Measurements from ENCODE around the gene UBLCP1. TPM values are rescaled to one million over a fixed set of nuclear protein-coding genes. Genes with fewer than 3 reads are reported as not detected.
"Not testable (repeated sequence)": the region's sequence is repeated elsewhere in the genome, so short reads cannot be mapped to it uniquely, and the experiment has no call there.

The UBLCP1 gene
- total RNA-seq, 2 experiments from 2014 or later = 16.5 to 19.0 TPM

GRCh38 chr5:159226451-159226850 lies 36.6 kb upstream of the UBLCP1 start:
- Mint-ChIP-seq H3K4me1 (ENCODE audit: low read depth) (no peaks in the 10 kb centered on the region), H3K4me3 (no peak overlapping the region), H3K36me3 (ENCODE audit: low read depth) (no peaks in the 10 kb centered on the region), H3K9me3 (no peaks in the 10 kb centered on the region), H3K27ac (no peak overlapping the region), H3K27me3 (no peaks in the 10 kb centered on the region)
- H3K27me3 ChIP-seq (ENCODE audit: control insufficient read depth in 1 of 2, insufficient read depth in 2 of 2, low read length in 2 of 2) = no peaks in the 10 kb centered on the region
- H3K27ac ChIP-seq (ENCODE audit: low read depth in 1 of 2, low read length in 2 of 2) = no peak overlapping the region
- H3K36me3 ChIP-seq (ENCODE audit: insufficient read depth, low read length) = no peaks in the 10 kb centered on the region
- DNase-seq (no peak), ATAC-seq (ENCODE audit: poor library complexity) (no peak)
- no peaks in the 10 kb centered on the region for H3K4me1 ChIP-seq (ENCODE audit: insufficient read depth, low read length)
- POLR2A ChIA-PET = interaction anchor here (1.7 kb wide), 1 partner anchor 36 kb away, joined by 7 read pairs; the partner anchor contains the start of gene UBLCP1
- CTCF ChIA-PET = no interaction called here
- no peak overlapping the region for H3K4me3 ChIP-seq (ENCODE audit: low read length)
- intact Hi-C loops (cut with DNase I, micrococcal nuclease) = no loop called here
- no peaks in the 10 kb centered on the region for H3K9me3 ChIP-seq (ENCODE audit: control insufficient read depth in 1 of 2, insufficient read depth in 1 of 2, low read length in 2 of 2)
- no peak for TF ChIP-seq CTCF (IDR thresholded peaks at IDR 0.05)

- no peaks in the 10 kb centered on the region for H3K4me1 ChIP-seq (ENCODE audit: insufficient read depth, low read length)
- TF ChIP-seq CTCF (IDR thresholded peaks at IDR 0.05) = no peak
- ATAC-seq (ENCODE audit: poor library complexity) (no peak), DNase-seq (no peak)
- Mint-ChIP-seq H3K27me3 (no peaks in the 10 kb centered on the region), H3K9me3 (no peaks in the 10 kb centered on the region), H3K27ac (no peak overlapping the region), H3K4me1 (ENCODE audit: low read depth) (no peaks in the 10 kb centered on the region), H3K36me3 (ENCODE audit: low read depth) (no peaks in the 10 kb centered on the region), H3K4me3 (no peak overlapping the region)
- no peak overlapping the region for H3K27ac ChIP-seq (ENCODE audit: low read depth in 1 of 2, low read length in 2 of 2)
- no peaks in the 10 kb centered on the region for H3K27me3 ChIP-seq (ENCODE audit: control insufficient read depth in 1 of 2, insufficient read depth in 2 of 2, low read length in 2 of 2)
- CTCF ChIA-PET = no interaction called here
- POLR2A ChIA-PET = no interaction called here
- intact Hi-C loops (cut with DNase I, micrococcal nuclease) = no loop called here
- no peaks in the 10 kb centered on the region for H3K36me3 ChIP-seq (ENCODE audit: insufficient read depth, low read length)
- no peaks in the 10 kb centered on the region for H3K9me3 ChIP-seq (ENCODE audit: control insufficient read depth in 1 of 2, insufficient read depth in 1 of 2, low read length in 2 of 2)
- no peak overlapping the region for H3K4me3 ChIP-seq (ENCODE audit: low read length)
These were observed 35.6 kb upstream of the UBLCP1 start for GRCh38 chr5:159227452-159227851.

- ATAC-seq (ENCODE audit: poor library complexity); CTCF ChIA-PET; H3K36me3 Mint-ChIP-seq (ENCODE audit: low read depth): not testable (repeated sequence)
These were observed 35.0 kb upstream of the UBLCP1 start for GRCh38 chr5:159228097-159228496.

GRCh38 chr5:159230657-159231056 lies 32.4 kb upstream of the UBLCP1 start:
- intact Hi-C loops (cut with DNase I, micrococcal nuclease) = no loop called here
- Mint-ChIP-seq H3K9me3 (no peaks in the 10 kb centered on the region), H3K27me3 (no peaks in the 10 kb centered on the region), H3K4me1 (ENCODE audit: low read depth) (no peaks in the 10 kb centered on the region), H3K27ac (no peak overlapping the region), H3K4me3 (no peak overlapping the region), H3K36me3 (ENCODE audit: low read depth) (no peaks in the 10 kb centered on the region)
- H3K4me1 ChIP-seq (ENCODE audit: insufficient read depth, low read length) = no peaks in the 10 kb centered on the region
- no peak overlapping the region for H3K4me3 ChIP-seq (ENCODE audit: low read length)
- H3K36me3 ChIP-seq (ENCODE audit: insufficient read depth, low read length) = no peaks in the 10 kb centered on the region
- ChIA-PET POLR2A (no interaction called here), CTCF (no interaction called here)
- TF ChIP-seq CTCF (IDR thresholded peaks at IDR 0.05) = no peak
- H3K27me3 ChIP-seq (ENCODE audit: control insufficient read depth in 1 of 2, insufficient read depth in 2 of 2, low read length in 2 of 2) = no peaks in the 10 kb centered on the region
- no peak overlapping the region for H3K27ac ChIP-seq (ENCODE audit: low read depth in 1 of 2, low read length in 2 of 2)
- ATAC-seq (ENCODE audit: poor library complexity) = no peak
- H3K9me3 ChIP-seq (ENCODE audit: control insufficient read depth in 1 of 2, insufficient read depth in 1 of 2, low read length in 2 of 2) = no peaks in the 10 kb centered on the region
- DNase-seq = no peak

More at GRCh38 chr5:159228097-159228496, 35.0 kb upstream of the UBLCP1 start:
- POLR2A ChIA-PET; H3K36me3 ChIP-seq (ENCODE audit: insufficient read depth, low read length); H3K9me3 ChIP-seq (ENCODE audit: control insufficient read depth in 1 of 2, insufficient read depth in 1 of 2, low read length in 2 of 2); H3K27ac Mint-ChIP-seq; H3K27me3 ChIP-seq (ENCODE audit: control insufficient read depth in 1 of 2, insufficient read depth in 2 of 2, low read length in 2 of 2); H3K4me3 ChIP-seq (ENCODE audit: low read length); DNase-seq; H3K27me3 Mint-ChIP-seq; intact Hi-C loops (cut with DNase I, micrococcal nuclease); H3K4me3 Mint-ChIP-seq; H3K27ac ChIP-seq (ENCODE audit: low read depth in 1 of 2, low read length in 2 of 2); H3K4me1 Mint-ChIP-seq (ENCODE audit: low read depth); H3K4me1 ChIP-seq (ENCODE audit: insufficient read depth, low read length); H3K9me3 Mint-ChIP-seq: not testable (repeated sequence)

All from CD4-positive, alpha-beta T cell (primary cell).